Spleen (tissue), 11 donors: ENCODE data around the gene LCP1. TPM values are rescaled to one million over a fixed set of nuclear protein-coding genes. Genes with fewer than 3 reads are reported as not detected.

Source experiments
- DNase-seq: peaks from one replicate; pipeline ENCODE4 v3.0.0-alpha.2; 2020
- H3K27ac ChIP-seq, 8 donors: fragments of 200-600 bp; sonication (generic) in 7 of 8; 1 replicate in 4 of 8; 2 replicates in 4 of 8; pipeline versions ENCODE4 v1.5.0 to v1.8.0; 2016 to 2021; ENCODE audit warnings: inconsistent platforms in 4 of 8, mild to moderate bottlenecking in 4 of 8, moderate library complexity in 1 of 8
- H3K27me3 ChIP-seq, 7 donors: fragments of 200-600 bp; sonication (generic) in 6 of 7; replicated peaks in 1 of 7; 1 replicate in 4 of 7; 2 replicates in 3 of 7; pipeline versions ENCODE4 v1.5.0 to v1.8.0; 2016 to 2021; ENCODE audit warnings: inconsistent platforms in 3 of 7, mild to moderate bottlenecking in 1 of 7
- H3K36me3 ChIP-seq, 6 donors: fragments of 200-600 bp; sonication (generic) in 5 of 6; 1 replicate in 4 of 6; 2 replicates in 2 of 6; pipeline versions ENCODE4 v1.5.0 to v1.8.0; 2016 to 2021; ENCODE audit warnings: inconsistent platforms in 2 of 6
- H3K4me1 ChIP-seq, 6 donors: fragments of 200-600 bp; sonication (generic) in 5 of 6; 1 replicate in 3 of 6; 2 replicates in 3 of 6; pipeline versions ENCODE4 v1.5.0 to v1.8.0; 2016 to 2021; ENCODE audit warnings: inconsistent platforms in 3 of 6
- H3K4me3 ChIP-seq, 8 donors: fragments of 200-600 bp; sonication (generic) in 7 of 8; 1 replicate in 4 of 8; 2 replicates in 4 of 8; pipeline versions ENCODE4 v1.5.0 to v1.8.0; 2016 to 2021; ENCODE audit warnings: inconsistent platforms in 4 of 8, mild to moderate bottlenecking in 4 of 8, moderate library complexity in 2 of 8
- H3K9me3 ChIP-seq, 8 donors: fragments of 200-600 bp; sonication (generic) in 7 of 8; 1 replicate in 4 of 8; 2 replicates in 4 of 8; pipeline versions ENCODE4 v1.5.0 to v1.8.0; 2016 to 2021; ENCODE audit warnings: inconsistent platforms in 4 of 8
- POLR2A ChIP-seq, 3 donors: fragments of 450-650 bp; IDR thresholded peaks; one replicate each; pipeline ENCODE4 v1.5.1; 2017; ENCODE audit warnings: antibody characterized with exemption in 3 of 3, mild to moderate bottlenecking in 1 of 3
- POLR2AphosphoS5 ChIP-seq, 3 donors: sonication (generic); formaldehyde crosslinking; IDR thresholded peaks; one replicate each; pipeline ENCODE4 v1.5.1; 2017; ENCODE audit warnings: antibody characterized with exemption in 3 of 3
- WGBS, 5 donors: extraction: QIAGEN DNeasy Blood & Tissue Kit in 3 of 5; methylation state at CpG; one replicate each; pipeline versions ENCODE4 v1.1.5 to v1.1.7; 2013 to 2018; 5-methylcytosine and 5-hydroxymethylcytosine counted together
- intact Hi-C: fragments of 100-400 bp; cut with DNase I; formaldehyde crosslinking; loops from one replicate; pipeline ENCODE4 v1.15.0; 2023; ENCODE audit warnings: low total_unique reads
- polyA plus RNA-seq, 3 donors: library from polyadenylated mRNA; stranded (reverse); fragments of 200-250 nt; gene quantifications; one replicate each; pipeline ENCODE4 v1.2.1, GENCODE V29; 2013
- total RNA-seq, 7 donors: library from RNA; depleted of rRNA in 3 of 7; stranded (reverse); fragments of >200 nt in 3 of 7; fragmentation: NEBNext Ultra II Directional in 4 of 7; extraction: Animal tissue kit (Norgen Biotek cat#: 25700) in 4 of 7; gene quantifications; one replicate each; pipeline versions ENCODE4 v1.1.0 to v1.2.1, GENCODE V29; 2016 to 2021
- TF ChIP-seq, protein P1 (sequence below), 11 experiments: fragments of 200-600 bp in 7 of 11; fragments of 450-650 bp in 4 of 11; sonication (generic) in 4 of 11; IDR thresholded peaks in 8 of 11; conservative IDR thresholded peaks in 3 of 11; 1 replicate in 7 of 11; 2 replicates in 4 of 11; pipeline versions ENCODE4 v1.4.0 to v1.8.0; 2016 to 2021; ENCODE audit warnings: antibody characterized with exemption in 11 of 11, inconsistent platforms in 4 of 11, mild to moderate bottlenecking in 1 of 11
- donor health status: healthy with polysubstance abuse.
- donor health status: DM: no; HTN: no; CAD: no; lungs with moderate emphysema.
- donor health status: DM: no; HTN: no; CAD: no.
- donor health status: Bipolar disorder and iron deficiency.
- donor health status: healthy.
- donor health status: DM: no; HTN: no; CAD: no.
- donor health status: DM: yes; HTN: yes; CAD: no.

LCP1 gene
- total and polyA plus RNA-seq, 10 donors: 155 to 968 (median 572) TPM

DNA sequence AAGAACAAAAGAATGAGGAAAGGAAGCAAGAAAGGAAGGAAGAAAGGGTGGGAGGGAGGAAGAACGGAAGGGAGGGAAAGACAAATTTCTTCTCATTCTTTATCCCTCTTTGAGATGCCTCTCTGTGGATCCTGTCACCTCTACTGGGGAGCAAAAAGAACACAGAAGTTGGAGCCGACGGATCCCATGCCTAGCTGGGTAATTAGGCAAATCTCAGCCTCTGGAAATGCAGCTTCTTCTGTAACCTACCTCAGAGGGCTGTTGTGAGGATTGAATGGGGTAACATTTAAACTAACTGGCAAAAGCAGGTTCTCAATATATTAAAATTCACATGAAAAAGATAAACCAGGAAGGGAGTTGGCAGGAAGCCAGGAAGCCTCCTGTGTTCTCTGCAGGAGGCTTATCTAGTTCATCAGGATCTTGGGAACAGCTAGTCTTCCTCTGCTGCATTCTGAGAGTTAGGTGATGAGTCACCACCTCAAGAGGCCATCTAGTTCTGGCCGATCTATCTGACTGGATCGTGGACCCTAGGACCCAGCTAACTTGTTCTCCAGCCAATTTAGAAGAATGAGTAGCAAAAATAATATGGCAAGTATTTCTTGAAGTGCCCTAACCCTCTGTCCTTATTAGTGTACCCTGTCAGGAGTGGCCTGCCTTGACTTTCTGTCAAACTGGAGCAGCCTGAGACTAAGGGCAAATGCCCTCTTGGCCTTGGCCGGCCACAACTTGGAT is 61.9 kb downstream of the LCP1 start:
- peaks cover 8 to 21% (median 15%) of the 10 kb centered on the region in 6 donors for H3K4me1 ChIP-seq
- DNase-seq: no peak
- H3K27me3 ChIP-seq: no peaks in the 10 kb centered on the region
- no peaks in the 10 kb centered on the region for H3K9me3 ChIP-seq
- H3K4me3 ChIP-seq: no peak overlapping the region
- intact Hi-C loops: no loop called here
- TF ChIP-seq, protein P1, sequence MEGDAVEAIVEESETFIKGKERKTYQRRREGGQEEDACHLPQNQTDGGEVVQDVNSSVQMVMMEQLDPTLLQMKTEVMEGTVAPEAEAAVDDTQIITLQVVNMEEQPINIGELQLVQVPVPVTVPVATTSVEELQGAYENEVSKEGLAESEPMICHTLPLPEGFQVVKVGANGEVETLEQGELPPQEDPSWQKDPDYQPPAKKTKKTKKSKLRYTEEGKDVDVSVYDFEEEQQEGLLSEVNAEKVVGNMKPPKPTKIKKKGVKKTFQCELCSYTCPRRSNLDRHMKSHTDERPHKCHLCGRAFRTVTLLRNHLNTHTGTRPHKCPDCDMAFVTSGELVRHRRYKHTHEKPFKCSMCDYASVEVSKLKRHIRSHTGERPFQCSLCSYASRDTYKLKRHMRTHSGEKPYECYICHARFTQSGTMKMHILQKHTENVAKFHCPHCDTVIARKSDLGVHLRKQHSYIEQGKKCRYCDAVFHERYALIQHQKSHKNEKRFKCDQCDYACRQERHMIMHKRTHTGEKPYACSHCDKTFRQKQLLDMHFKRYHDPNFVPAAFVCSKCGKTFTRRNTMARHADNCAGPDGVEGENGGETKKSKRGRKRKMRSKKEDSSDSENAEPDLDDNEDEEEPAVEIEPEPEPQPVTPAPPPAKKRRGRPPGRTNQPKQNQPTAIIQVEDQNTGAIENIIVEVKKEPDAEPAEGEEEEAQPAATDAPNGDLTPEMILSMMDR (IDR thresholded peaks at IDR 0.05 in 8 of 11, conservative IDR thresholded peaks at IDR 0.05 in 3 of 11): no peak
- TF ChIP-seq POLR2A (IDR thresholded peaks at IDR 0.05) (no peak), POLR2AphosphoS5 (IDR thresholded peaks at IDR 0.05) (no peak)
- H3K36me3 ChIP-seq: no peaks in the 10 kb centered on the region
- WGBS, 5 donors: 51 to 72% (median 68%) methylated on average over 6 of the region's 6 CpGs
- no peak overlapping the region for H3K27ac ChIP-seq

DNA sequence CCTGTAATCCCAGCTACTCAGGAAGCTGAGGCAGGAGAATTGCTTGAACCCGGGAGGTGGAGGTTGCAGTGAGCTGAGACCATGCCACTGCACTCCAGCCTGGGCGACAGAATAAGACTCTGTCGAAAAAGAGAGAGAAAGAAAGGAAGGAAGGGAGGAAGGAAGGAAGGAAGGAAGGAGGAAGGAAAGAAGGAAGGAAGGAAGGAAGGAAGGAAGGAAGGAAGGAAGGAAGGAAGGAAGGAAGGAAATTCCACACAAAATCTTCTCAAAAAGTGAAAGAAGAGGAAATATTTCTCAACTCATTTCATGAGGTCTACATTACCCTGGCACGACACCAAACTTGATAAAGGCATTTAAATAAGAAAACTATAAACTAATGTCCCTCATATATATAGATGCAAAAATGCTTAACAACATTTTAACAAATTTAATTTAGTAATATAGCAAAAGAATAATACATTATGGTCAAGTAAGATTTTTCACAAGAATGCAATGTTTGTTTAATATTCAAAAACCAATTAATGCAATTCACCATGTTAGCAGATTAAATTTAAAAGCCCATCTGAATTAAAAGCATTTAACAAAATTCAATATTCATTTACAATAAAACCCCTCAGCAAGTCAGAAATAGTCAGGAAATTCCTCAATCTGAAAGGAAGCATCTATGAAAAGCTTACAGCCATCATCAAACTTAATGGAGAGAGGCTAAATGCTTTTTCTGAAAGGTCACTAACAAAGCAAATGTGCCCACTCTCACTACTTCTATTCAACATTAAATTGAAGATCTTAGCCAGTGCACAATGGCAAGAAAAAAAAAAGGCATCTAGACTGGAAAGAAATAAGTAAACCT is 65.1 kb downstream of the LCP1 start:
- DNase-seq: no peak
- peaks cover 0 to 2% (median 0%) of the 10 kb centered on the region in 7 donors for H3K27me3 ChIP-seq
- no peak overlapping the region for H3K27ac ChIP-seq
- H3K9me3 ChIP-seq: no peaks in the 10 kb centered on the region
- no peaks in the 10 kb centered on the region for H3K36me3 ChIP-seq
- peaks cover 0 to 8% (median 2%) of the 10 kb centered on the region in 6 donors for H3K4me1 ChIP-seq
- no peak overlapping the region for H3K4me3 ChIP-seq
- intact Hi-C loops: no loop called here
- TF ChIP-seq, protein P1 (IDR thresholded peaks at IDR 0.05 in 8 of 11, conservative IDR thresholded peaks at IDR 0.05 in 3 of 11): no peak
- TF ChIP-seq POLR2AphosphoS5 (IDR thresholded peaks at IDR 0.05) (no peak), POLR2A (IDR thresholded peaks at IDR 0.05) (no peak)
- 72 to 88% (median 78%) methylated on average over 4 of the region's 4 CpGs for WGBS, 5 donors

DNA sequence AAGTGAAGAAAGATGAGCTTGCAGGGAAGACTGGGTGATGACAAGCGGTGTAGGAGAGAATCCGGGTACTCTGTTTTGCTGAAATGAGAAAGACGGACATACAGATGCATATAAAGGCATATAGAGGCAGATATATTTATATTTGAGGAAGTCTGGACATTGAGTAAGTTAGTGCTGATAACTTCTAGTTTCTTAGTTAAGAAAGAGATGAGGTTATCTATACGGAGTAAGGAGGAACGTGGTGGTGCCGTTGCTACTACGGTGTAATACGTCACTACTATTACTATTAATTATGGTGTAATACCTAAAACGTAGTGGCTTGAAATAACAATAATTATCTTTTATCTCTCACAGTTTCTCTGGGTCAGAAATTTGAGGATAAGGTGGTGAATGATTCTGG is 67.4 kb downstream of the LCP1 start:
- H3K27ac ChIP-seq: no peak overlapping the region
- 63 to 92% (median 85%) methylated on average over 9 of the region's 9 CpGs for WGBS, 5 donors
- peaks cover 0 to 8% (median 0%) of the 10 kb centered on the region in 7 donors for H3K27me3 ChIP-seq
- no peaks in the 10 kb centered on the region for H3K36me3 ChIP-seq
- no peak for DNase-seq
- H3K9me3 ChIP-seq: no peaks in the 10 kb centered on the region
- H3K4me3 ChIP-seq: no peak overlapping the region
- intact Hi-C loops: no loop called here
- no peak for TF ChIP-seq POLR2A (IDR thresholded peaks at IDR 0.05)
- TF ChIP-seq, protein P1 (IDR thresholded peaks at IDR 0.05 in 8 of 11, conservative IDR thresholded peaks at IDR 0.05 in 3 of 11): no peak
- no peak for TF ChIP-seq POLR2AphosphoS5 (IDR thresholded peaks at IDR 0.05)
- H3K4me1 ChIP-seq: no peaks in the 10 kb centered on the region

DNA sequence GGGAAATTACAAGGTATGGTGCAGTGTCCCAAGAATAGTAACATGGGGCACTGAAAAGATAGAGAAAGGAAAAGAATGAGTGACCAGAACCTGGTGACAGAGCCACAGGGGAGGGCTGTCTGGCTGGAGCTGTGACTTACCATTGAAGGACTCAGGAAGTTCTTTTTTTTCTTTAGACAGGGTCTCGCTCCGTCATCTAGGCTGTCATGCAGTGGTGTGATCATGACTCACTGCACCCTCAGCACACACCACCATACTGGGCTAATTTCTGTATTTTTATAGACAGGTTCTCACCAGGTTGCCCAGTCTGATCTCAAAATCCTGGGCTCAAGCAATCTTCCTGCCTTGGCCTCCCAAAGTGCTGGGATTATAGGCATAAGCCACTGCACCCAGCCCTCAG is 68.4 kb downstream of the LCP1 start:
- no peak for TF ChIP-seq POLR2A (IDR thresholded peaks at IDR 0.05)
- TF ChIP-seq POLR2AphosphoS5 (IDR thresholded peaks at IDR 0.05): no peak
- TF ChIP-seq, protein P1 (IDR thresholded peaks at IDR 0.05 in 8 of 11, conservative IDR thresholded peaks at IDR 0.05 in 3 of 11): no peak
- no peaks in the 10 kb centered on the region for H3K36me3 ChIP-seq
- no peak for DNase-seq
- peaks cover 0 to 8% (median 0%) of the 10 kb centered on the region in 7 donors for H3K27me3 ChIP-seq
- no peak overlapping the region for H3K4me3 ChIP-seq
- intact Hi-C loops: no loop called here
- H3K27ac ChIP-seq: no peak overlapping the region
- WGBS, 5 donors: 32 to 74% (median 63%) methylated on average over 2 of the region's 2 CpGs
- H3K9me3 ChIP-seq: no peaks in the 10 kb centered on the region
- H3K4me1 ChIP-seq: no peaks in the 10 kb centered on the region
